GM19452 (cell line): ENCODE results near the gene PRPSAP2.
"Not testable (repeated sequence)": the region's sequence is repeated elsewhere in the genome, so short reads cannot be mapped to it uniquely, and the experiment has no call there.

Source experiments
- ATAC-seq: cut with Tn5 transposase; IDR thresholded peaks from one replicate; pipeline ENCODE4 v1.9.1; 2021; ENCODE audit not compliant: unreplicated experiment

The PRPSAP2 gene

GRCh38 chr17:18857864-18858566 lies at the start of gene PRPSAP2:
Gene PRPSAP2 (plus strand): TSS chr17:18858131. CDS start chr17:18865834, 7,703 bp downstream.
- peak; percentile 48 for ATAC-seq

GRCh38 chr17:18815924-18816323 lies 42.0 kb upstream of the PRPSAP2 start:
- not testable (repeated sequence) for ATAC-seq

GRCh38 chr17:18816489-18817371 lies 41.2 kb upstream of the PRPSAP2 start:
- ATAC-seq = not testable (repeated sequence)

- not testable (repeated sequence) for ATAC-seq
Observed at GRCh38 chr17:18821430-18821829, 36.5 kb upstream of the PRPSAP2 start.

GRCh38 chr17:18827613-18828012 lies 30.3 kb upstream of the PRPSAP2 start:
- not testable (repeated sequence) for ATAC-seq

GRCh38 chr17:18848501-18848900 lies 9.4 kb upstream of the PRPSAP2 start:
- no peak for ATAC-seq

GRCh38 chr17:18850679-18851078 lies 7.3 kb upstream of the PRPSAP2 start:
- ATAC-seq = no peak

GRCh38 chr17:18851201-18851600 lies 6.7 kb upstream of the PRPSAP2 start:
- ATAC-seq = no peak

GRCh38 chr17:18854956-18855355 lies 3.0 kb upstream of the PRPSAP2 start:
- no peak for ATAC-seq

GRCh38 chr17:18855831-18856569 lies 1.9 kb upstream of the PRPSAP2 start:
- peak; percentile 62 for ATAC-seq

- no peak for ATAC-seq
Observed at GRCh38 chr17:18856570-18856915, 1.4 kb upstream of the PRPSAP2 start.

GRCh38 chr17:18858567-18859245 lies 775 bp downstream of the PRPSAP2 start:
- no peak for ATAC-seq

GRCh38 chr17:18859256-18859655 lies 1.3 kb downstream of the PRPSAP2 start:
- ATAC-seq = no peak

- no peak for ATAC-seq
Observed at GRCh38 chr17:18860161-18860972, 2.4 kb downstream of the PRPSAP2 start.

GRCh38 chr17:18862011-18862410 lies 4.1 kb downstream of the PRPSAP2 start:
- no peak for ATAC-seq

- ATAC-seq = not testable (repeated sequence)
Observed at GRCh38 chr17:18864996-18865395, 7.1 kb downstream of the PRPSAP2 start.

- no peak for ATAC-seq
Observed at GRCh38 chr17:18866866-18867813, 9.2 kb downstream of the PRPSAP2 start.

GRCh38 chr17:18877104-18877645 lies 19.2 kb downstream of the PRPSAP2 start:
- ATAC-seq = no peak
